ENCODE data around the gene RASA2. TPM values are rescaled to one million over a fixed set of nuclear protein-coding genes. Genes with fewer than 3 reads are reported as not detected.

RASA2 gene
- total and polyA plus RNA-seq, 10 of the 15 experiments (the other 5 are each of a cell fraction or from before 2014, with no cell fraction given), result 1.9 to 9.4 (median 7.2) TPM

DNA sequence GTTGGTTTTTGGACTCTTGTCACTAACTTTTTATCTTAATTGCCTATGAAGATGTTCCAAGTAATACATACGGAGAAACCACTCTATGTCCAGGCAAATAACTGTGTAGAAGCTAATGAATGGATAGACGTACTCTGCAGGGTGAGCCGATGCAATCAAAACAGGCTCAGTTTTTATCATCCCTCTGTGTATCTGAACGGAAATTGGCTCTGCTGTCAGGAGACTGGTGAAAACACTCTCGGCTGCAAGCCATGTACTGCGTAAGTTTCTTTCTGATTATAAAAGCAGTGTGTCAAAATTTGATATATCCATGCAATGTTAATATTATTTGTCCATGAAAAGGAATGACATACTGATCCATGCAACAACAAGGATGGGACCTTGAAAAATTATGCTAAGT, 121.6 kb downstream of the RASA2 start:
- Histone ChIP-seq H2AFZ (ENCODE audit: control insufficient read depth, low read depth, low read length) (no peak overlapping the region), H3K4me1 (ENCODE audit: control insufficient read depth, insufficient read depth, low read length) (no peaks in the 10 kb centered on the region), H3K9me3 (replicated peaks; ENCODE audit: control insufficient read depth, insufficient read depth, low read length) (no peaks in the 10 kb centered on the region), H3K9ac (ENCODE audit: control insufficient read depth, insufficient read depth, low read length) (no peak overlapping the region), H3K4me2 (ENCODE audit: control insufficient read depth, insufficient read depth) (no peak overlapping the region), H3K36me3 (ENCODE audit: control insufficient read depth in 2 of 2, insufficient read depth in 2 of 2, low read length in 1 of 2) (peaks cover 4 to 6% of the 10 kb centered on the region in 2 experiments; a peak in 3 of 4 replicates), H3K27ac (ENCODE audit: control insufficient read depth, insufficient read depth) (no peak overlapping the region), H3K27me3 (replicated peaks in 1 of 2; ENCODE audit: control insufficient read depth in 2 of 2, insufficient read depth in 2 of 2, low read length in 1 of 2) (no peaks in the 10 kb centered on the region), H3K79me2 (ENCODE audit: control insufficient read depth, insufficient read depth, low read length) (no peaks in the 10 kb centered on the region), H3K4me3 (no peak overlapping the region), H4K20me1 (ENCODE audit: control insufficient read depth, insufficient read depth) (no peaks in the 10 kb centered on the region)
- no peak for TF ChIP-seq ZNF384 (IDR thresholded peaks at IDR 0.05; ENCODE audit: borderline replicate concordance, low read depth, low read length)
- no peak for TF ChIP-seq BMI1 (IDR thresholded peaks at IDR 0.05; ENCODE audit: borderline replicate concordance)
- TF ChIP-seq TCF3 (IDR thresholded peaks at IDR 0.05; ENCODE audit: borderline replicate concordance, insufficient read depth, low read depth, low read length), result no peak
- TF ChIP-seq, protein P1, sequence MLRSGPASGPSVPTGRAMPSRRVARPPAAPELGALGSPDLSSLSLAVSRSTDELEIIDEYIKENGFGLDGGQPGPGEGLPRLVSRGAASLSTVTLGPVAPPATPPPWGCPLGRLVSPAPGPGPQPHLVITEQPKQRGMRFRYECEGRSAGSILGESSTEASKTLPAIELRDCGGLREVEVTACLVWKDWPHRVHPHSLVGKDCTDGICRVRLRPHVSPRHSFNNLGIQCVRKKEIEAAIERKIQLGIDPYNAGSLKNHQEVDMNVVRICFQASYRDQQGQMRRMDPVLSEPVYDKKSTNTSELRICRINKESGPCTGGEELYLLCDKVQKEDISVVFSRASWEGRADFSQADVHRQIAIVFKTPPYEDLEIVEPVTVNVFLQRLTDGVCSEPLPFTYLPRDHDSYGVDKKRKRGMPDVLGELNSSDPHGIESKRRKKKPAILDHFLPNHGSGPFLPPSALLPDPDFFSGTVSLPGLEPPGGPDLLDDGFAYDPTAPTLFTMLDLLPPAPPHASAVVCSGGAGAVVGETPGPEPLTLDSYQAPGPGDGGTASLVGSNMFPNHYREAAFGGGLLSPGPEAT (IDR thresholded peaks at IDR 0.05; ENCODE audit: low read depth), result no peak
- no peak for TF ChIP-seq ZZZ3 (IDR thresholded peaks at IDR 0.05; ENCODE audit: control insufficient read depth, insufficient read length, low read depth)
- no peak for TF ChIP-seq RBBP5 (conservative IDR thresholded peaks at IDR 0.05)
- TF ChIP-seq, protein P2, sequence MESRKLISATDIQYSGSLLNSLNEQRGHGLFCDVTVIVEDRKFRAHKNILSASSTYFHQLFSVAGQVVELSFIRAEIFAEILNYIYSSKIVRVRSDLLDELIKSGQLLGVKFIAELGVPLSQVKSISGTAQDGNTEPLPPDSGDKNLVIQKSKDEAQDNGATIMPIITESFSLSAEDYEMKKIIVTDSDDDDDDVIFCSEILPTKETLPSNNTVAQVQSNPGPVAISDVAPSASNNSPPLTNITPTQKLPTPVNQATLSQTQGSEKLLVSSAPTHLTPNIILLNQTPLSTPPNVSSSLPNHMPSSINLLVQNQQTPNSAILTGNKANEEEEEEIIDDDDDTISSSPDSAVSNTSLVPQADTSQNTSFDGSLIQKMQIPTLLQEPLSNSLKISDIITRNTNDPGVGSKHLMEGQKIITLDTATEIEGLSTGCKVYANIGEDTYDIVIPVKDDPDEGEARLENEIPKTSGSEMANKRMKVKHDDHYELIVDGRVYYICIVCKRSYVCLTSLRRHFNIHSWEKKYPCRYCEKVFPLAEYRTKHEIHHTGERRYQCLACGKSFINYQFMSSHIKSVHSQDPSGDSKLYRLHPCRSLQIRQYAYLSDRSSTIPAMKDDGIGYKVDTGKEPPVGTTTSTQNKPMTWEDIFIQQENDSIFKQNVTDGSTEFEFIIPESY (IDR thresholded peaks at IDR 0.05), result no peak
- no peak for TF ChIP-seq SMAD5 (IDR thresholded peaks at IDR 0.05; ENCODE audit: low read depth)
- TF ChIP-seq NFIC (IDR thresholded peaks at IDR 0.05; ENCODE audit: low read depth, low read length), result no peak
- no peak for TF ChIP-seq PAX5 (IDR thresholded peaks at IDR 0.05; ENCODE audit: borderline replicate concordance, low read depth, low read length)
- TF ChIP-seq ZNF217 (IDR thresholded peaks at IDR 0.05), result no peak
- no peak for TF ChIP-seq CBFB (IDR thresholded peaks at IDR 0.05; ENCODE audit: low read depth)
- no peak for TF ChIP-seq YY1 (IDR thresholded peaks at IDR 0.05; ENCODE audit: low read depth, low read length)
- no peak for TF ChIP-seq HDAC6 (IDR thresholded peaks at IDR 0.05; ENCODE audit: unreplicated experiment)
- BruUV-seq (replicated peaks), result no TSS peak
- POLR2A ChIA-PET, result no interaction called here
- ATAC-seq (no peak), DNase-seq (ENCODE audit: low read depth, low spot score) (no peak), FAIRE-seq (no peak)
- intact Hi-C loops (cut with micrococcal nuclease; ENCODE audit: unreplicated experiment) (no loop called here), in situ Hi-C loops (cut with MboI) (no loop called here)
- SMC1A ChIA-PET (ENCODE audit: uncharacterized antibody, unreplicated experiment), result no interaction called here
- CTCF ChIA-PET, result no interaction called here
- WGBS (ENCODE audit: insufficient coverage, insufficient replicate concordance, low lambda C conversion rate, missing lambda C conversion rate), result 93% methylated on average over 6 of the region's 6 CpGs
- RAD21 ChIA-PET (ENCODE audit: unreplicated experiment), result no interaction called here

Measured in GM12878 (cell line).